SU-DHL-6 (cell line): ENCODE data around the gene DEFB131B.

ENCODE experiments used
- H2AFZ ChIP-seq: fragments of 200-600 bp; sonication (generic); 2 replicates; pipeline ENCODE4 v1.6.1; 2014; ENCODE audit warnings: low read depth, mild to moderate bottlenecking, moderate library complexity, mixed read lengths, antibody characterized with exemption, low read length; ENCODE audit not compliant: severe bottlenecking
- H3F3A ChIP-seq: fragments of 200-600 bp; shearing (Covaris generic); 2 replicates; pipeline ENCODE4 v1.6.0; 2016; ENCODE audit warnings: antibody characterized with exemption, mild to moderate bottlenecking; ENCODE audit not compliant: insufficient read depth
- H3K27ac ChIP-seq: fragments of 200-600 bp; sonication (generic); 2 replicates; pipeline ENCODE4 v1.5.1; 2016; ENCODE audit warnings: low read depth, mild to moderate bottlenecking, low read length, moderate library complexity, mixed read lengths
- H3K27me3 ChIP-seq: fragments of 200-600 bp; sonication (generic), shearing (Covaris generic); 2 replicates; pipeline ENCODE4 v1.6.0; 2014; ENCODE audit warnings: mild to moderate bottlenecking, low read length
- H3K36me3 ChIP-seq: fragments of 200-600 bp; sonication (generic); 2 replicates; pipeline ENCODE4 v1.6.1; 2014; ENCODE audit warnings: mild to moderate bottlenecking, low read length, mixed read lengths
- H3K4me2 ChIP-seq: fragments of 300-600, 200-600 bp; shearing (Covaris generic), sonication (generic); 2 replicates; pipeline ENCODE4 v1.6.0; 2014; ENCODE audit warnings: low read length, low read depth, mild to moderate bottlenecking; ENCODE audit not compliant: poor library complexity, severe bottlenecking
- H3K4me3 ChIP-seq: fragments of 200-600 bp; sonication (generic); 2 replicates; pipeline ENCODE4 v1.5.1; 2014; ENCODE audit warnings: antibody characterized with exemption, low read length, mild to moderate bottlenecking, mixed read lengths; ENCODE audit not compliant: insufficient read depth, poor library complexity, severe bottlenecking
- H3K79me2 ChIP-seq: fragments of 200-600 bp; sonication (generic); 2 replicates; pipeline ENCODE4 v1.6.1; 2014; ENCODE audit warnings: mild to moderate bottlenecking, low read length, moderate library complexity; ENCODE audit not compliant: insufficient read depth
- H3K9ac ChIP-seq: fragments of 200-600 bp; sonication (generic); 2 replicates; pipeline ENCODE4 v1.7.0; 2014; ENCODE audit warnings: mild to moderate bottlenecking, low read length
- H3K9me2 ChIP-seq: fragments of 200-600 bp; sonication (generic); replicated peaks from 2 replicates; pipeline ENCODE4 v1.6.1; 2014; ENCODE audit warnings: low read length; ENCODE audit not compliant: insufficient read depth
- H3K9me3 ChIP-seq: fragments of 200-600 bp; sonication (generic); 2 replicates; pipeline ENCODE4 v1.6.1; 2014; ENCODE audit warnings: low read length, mixed read lengths; ENCODE audit not compliant: insufficient read depth
- H4K20me1 ChIP-seq: fragments of 200-600 bp; sonication (generic); 2 replicates; pipeline ENCODE4 v1.6.1; 2014; ENCODE audit warnings: low read depth, mild to moderate bottlenecking, antibody characterized with exemption, low read length, moderate library complexity, mixed read lengths
- CTCF ChIP-seq: fragments of 200-600 bp; sonication (generic); IDR thresholded peaks from one replicate; pipeline ENCODE4 v1.5.1; 2017; ENCODE audit warnings: antibody characterized with exemption, mild to moderate bottlenecking, low read length, moderate library complexity; ENCODE audit not compliant: insufficient read depth, poor library complexity, severe bottlenecking
- EZH2phosphoT487 ChIP-seq: fragments of 200-600 bp; sonication (generic), shearing (Covaris generic); conservative IDR thresholded peaks from 2 replicates; pipeline ENCODE4 v1.6.1; 2018; ENCODE audit warnings: mild to moderate bottlenecking, antibody characterized with exemption, low read length, moderate library complexity, mixed read lengths

Gene DEFB131B

GRCh38 chr11:71928737-71929443 lies 50.6 kb downstream of the DEFB131B start, which contains the start of gene RNF121:
Gene RNF121, plus strand, starts transcription at chr11:71929046. Its CDS starts 16 bp downstream, at chr11:71929062.
- Histone ChIP-seq H4K20me1 (no peaks in the 10 kb centered on the region), H3K9me3 (no peaks in the 10 kb centered on the region), H3K36me3 (no peaks in the 10 kb centered on the region), H3K27me3 (no peaks in the 10 kb centered on the region), H3K4me3 (peak within 1 kb of the TSS; percentile 82), H3K4me2 (peak within 1 kb of the TSS; percentile 98), H3K9me2 (no peaks in the 10 kb centered on the region), H2AFZ (peak within 1 kb of the TSS; percentile 72), H3K9ac (peak within 1 kb of the TSS; percentile 82), H3F3A (0 out of 2 replicates have a peak, but pooled peaks cover 3% of the 10 kb centered on the region), H3K27ac (peak within 1 kb of the TSS; percentile 92), H3K79me2 (peaks cover 61% of the 10 kb centered on the region)
- no peak for TF ChIP-seq CTCF
- TF ChIP-seq EZH2phosphoT487: no peak

GRCh38 chr11:71929491-71929890 lies 51.2 kb downstream of the DEFB131B start:
- Histone ChIP-seq H4K20me1 (no peaks in the 10 kb centered on the region), H3K9me3 (no peaks in the 10 kb centered on the region), H2AFZ (no peak overlapping the region), H3K27me3 (no peaks in the 10 kb centered on the region), H3K27ac (no peak overlapping the region), H3K4me2 (peak overlapping the region; percentile 98), H3F3A (0 out of 2 replicates have a peak, but pooled peaks cover 3% of the 10 kb centered on the region), H3K9ac (peak overlapping the region; percentile 82), H3K9me2 (no peaks in the 10 kb centered on the region), H3K4me3 (peak overlapping the region; percentile 82), H3K36me3 (no peaks in the 10 kb centered on the region), H3K79me2 (peaks cover 67% of the 10 kb centered on the region)
- TF ChIP-seq EZH2phosphoT487: no peak
- no peak for TF ChIP-seq CTCF

- H3K4me3 ChIP-seq: no peak overlapping the region
- no peaks in the 10 kb centered on the region for H4K20me1 ChIP-seq
- no peaks in the 10 kb centered on the region for H3K9me2 ChIP-seq
- no peaks in the 10 kb centered on the region for H3K9me3 ChIP-seq
- 0 out of 2 replicates have a peak, but pooled peaks cover 3% of the 10 kb centered on the region for H3F3A ChIP-seq
- no peaks in the 10 kb centered on the region for H3K36me3 ChIP-seq
- no peak overlapping the region for H3K27ac ChIP-seq
- H3K79me2 ChIP-seq: peaks cover 77% of the 10 kb centered on the region
- no peaks in the 10 kb centered on the region for H3K27me3 ChIP-seq
- H3K4me2 ChIP-seq: peak overlapping the region; percentile 98
- TF ChIP-seq EZH2phosphoT487 (no peak), CTCF (no peak)
- no peak overlapping the region for H2AFZ ChIP-seq
- no peak overlapping the region for H3K9ac ChIP-seq
Observed at GRCh38 chr11:71930556-71931244, 52.4 kb downstream of the DEFB131B start.
